GM19193 (cell line): ENCODE results near the gene CHI3L1.

Experiments used
- POLR2A ChIP-seq: IDR thresholded peaks from 4 replicates; pipeline ENCODE4 v1.6.1; 2011; ENCODE audit not compliant: insufficient read depth, insufficient read length; ENCODE audit errors: extremely low read depth

Gene CHI3L1

GRCh38 chr1:203189951-203190352 lies 3.4 kb upstream of the CHI3L1 start:
- no peak for TF ChIP-seq POLR2A

- TF ChIP-seq POLR2A: no peak
Observed at GRCh38 chr1:203188686-203189232, 2.3 kb upstream of the CHI3L1 start.

DNA sequence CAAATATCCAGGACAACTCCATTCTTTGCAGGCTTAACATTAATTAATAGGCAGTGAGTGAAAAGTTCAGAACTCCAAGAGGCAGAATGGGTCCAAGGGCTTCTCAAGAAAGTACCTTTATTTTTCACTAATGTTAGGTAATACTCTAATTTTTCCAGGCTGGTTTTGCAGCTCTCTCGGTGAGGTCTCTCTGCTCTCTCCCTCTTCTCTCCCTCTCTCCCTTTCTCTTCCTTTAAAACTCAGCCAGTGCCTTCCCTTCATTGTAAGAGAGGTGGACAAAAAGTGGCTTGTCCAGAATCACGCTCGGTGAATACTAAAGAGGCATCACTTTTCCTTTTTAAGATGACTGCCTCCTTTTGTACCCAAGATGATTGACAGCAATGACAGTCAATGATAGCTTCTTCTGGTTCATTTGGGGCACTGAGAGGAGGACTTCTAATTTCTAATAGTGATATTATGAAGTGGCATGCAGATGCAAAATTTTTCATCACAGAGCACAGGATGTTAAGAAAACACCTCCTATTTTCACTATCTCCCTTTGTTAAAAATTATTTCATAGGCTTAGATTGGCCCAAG lies 1.3 kb upstream of the CHI3L1 start:
- TF ChIP-seq POLR2A: no peak

GRCh38 chr1:203187304-203187685 lies 791 bp upstream of the CHI3L1 start:
- no peak for TF ChIP-seq POLR2A

DNA sequence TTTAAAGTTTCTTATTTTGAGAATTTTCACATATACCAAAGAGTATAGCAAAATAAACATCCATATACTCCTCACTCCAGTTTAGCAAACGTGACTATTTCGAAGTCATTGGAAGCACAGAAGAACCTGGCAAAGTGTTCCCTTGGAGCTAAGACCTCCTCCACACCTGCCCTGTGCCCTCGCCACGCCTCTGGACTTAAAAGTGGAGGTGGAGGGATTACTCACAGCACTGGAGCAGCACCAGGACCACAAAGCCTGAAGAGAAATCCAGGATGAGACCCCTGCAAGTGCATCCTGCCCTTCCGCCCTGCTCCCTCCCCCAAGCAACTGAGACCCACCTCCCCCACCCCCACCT lies 436 bp downstream of the CHI3L1 start:
- TF ChIP-seq POLR2A: no peak

- no peak for TF ChIP-seq POLR2A
Observed at GRCh38 chr1:203185585-203185984, 919 bp downstream of the CHI3L1 start.

- TF ChIP-seq POLR2A: no peak
Observed at GRCh38 chr1:203185061-203185461, 1.4 kb downstream of the CHI3L1 start.

- TF ChIP-seq POLR2A: no peak
Observed at GRCh38 chr1:203184467-203184866, 2.0 kb downstream of the CHI3L1 start.

- no peak for TF ChIP-seq POLR2A
Observed at GRCh38 chr1:203183828-203184227, 2.7 kb downstream of the CHI3L1 start.

DNA sequence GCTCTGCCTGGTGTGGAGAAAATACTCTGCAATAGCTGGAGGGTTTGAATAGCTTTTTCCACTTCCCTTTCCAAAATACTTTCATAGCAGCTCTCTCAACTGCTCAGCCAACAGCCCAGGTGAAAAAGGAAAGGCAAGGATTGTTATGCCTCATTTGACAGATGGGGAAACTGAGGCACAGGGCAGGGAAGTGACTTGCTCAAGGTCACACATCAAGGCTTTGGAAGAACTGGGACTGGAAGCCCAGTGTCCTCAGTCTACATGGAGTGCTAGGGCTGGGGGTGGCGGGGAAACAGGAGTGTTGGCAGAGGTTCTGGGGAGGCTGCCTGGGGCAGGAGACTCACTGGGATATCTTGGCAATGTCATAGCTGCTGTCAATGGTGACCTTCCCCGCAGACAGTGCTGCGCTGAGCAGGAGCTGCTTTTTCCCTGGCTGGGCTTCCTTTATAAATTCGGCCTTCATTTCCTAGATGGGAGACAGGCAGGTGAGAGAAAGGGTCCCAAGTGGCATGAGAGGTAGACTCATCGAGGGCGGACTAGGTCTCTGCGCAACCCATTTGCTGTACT lies 4.0 kb downstream of the CHI3L1 start:
- TF ChIP-seq POLR2A: no peak

- no peak for TF ChIP-seq POLR2A
Observed at GRCh38 chr1:203181586-203182386, 4.7 kb downstream of the CHI3L1 start.

DNA sequence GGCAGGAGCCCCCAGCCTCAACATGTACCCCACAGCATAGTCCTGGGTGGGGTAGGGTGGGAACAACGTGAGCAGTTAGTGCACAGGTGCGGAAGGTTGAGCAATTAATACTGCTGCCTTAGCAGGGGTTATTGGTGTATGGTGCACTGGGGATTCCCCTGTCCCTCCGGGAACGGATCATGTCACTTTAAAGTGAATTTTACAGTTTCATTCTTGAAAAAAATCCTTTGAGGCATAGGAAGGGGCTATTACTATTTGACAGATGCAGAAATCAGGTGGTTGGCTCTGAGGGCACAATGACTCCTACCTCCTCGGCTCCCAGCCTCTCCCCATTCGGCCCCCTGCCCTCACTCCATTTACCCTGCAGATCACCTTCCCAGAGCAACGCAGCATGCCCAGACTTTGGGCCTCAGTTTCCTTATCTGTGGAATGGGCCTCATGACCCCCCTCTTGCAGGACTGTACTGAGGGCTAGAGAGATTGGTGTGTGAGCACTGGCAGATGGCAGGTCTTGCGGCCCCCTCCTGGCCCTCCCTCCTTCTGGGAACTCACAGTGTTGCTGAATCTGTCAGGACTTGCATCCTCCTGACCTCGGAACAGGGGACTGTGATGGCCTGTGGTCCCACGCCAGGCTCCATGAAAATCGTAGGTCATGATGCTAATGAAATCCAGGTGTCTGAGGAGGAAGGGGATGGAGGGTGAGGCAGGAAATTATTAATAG lies 5.7 kb downstream of the CHI3L1 start:
- no peak for TF ChIP-seq POLR2A

GRCh38 chr1:203179667-203180005 lies 6.9 kb downstream of the CHI3L1 start:
- no peak for TF ChIP-seq POLR2A

DNA sequence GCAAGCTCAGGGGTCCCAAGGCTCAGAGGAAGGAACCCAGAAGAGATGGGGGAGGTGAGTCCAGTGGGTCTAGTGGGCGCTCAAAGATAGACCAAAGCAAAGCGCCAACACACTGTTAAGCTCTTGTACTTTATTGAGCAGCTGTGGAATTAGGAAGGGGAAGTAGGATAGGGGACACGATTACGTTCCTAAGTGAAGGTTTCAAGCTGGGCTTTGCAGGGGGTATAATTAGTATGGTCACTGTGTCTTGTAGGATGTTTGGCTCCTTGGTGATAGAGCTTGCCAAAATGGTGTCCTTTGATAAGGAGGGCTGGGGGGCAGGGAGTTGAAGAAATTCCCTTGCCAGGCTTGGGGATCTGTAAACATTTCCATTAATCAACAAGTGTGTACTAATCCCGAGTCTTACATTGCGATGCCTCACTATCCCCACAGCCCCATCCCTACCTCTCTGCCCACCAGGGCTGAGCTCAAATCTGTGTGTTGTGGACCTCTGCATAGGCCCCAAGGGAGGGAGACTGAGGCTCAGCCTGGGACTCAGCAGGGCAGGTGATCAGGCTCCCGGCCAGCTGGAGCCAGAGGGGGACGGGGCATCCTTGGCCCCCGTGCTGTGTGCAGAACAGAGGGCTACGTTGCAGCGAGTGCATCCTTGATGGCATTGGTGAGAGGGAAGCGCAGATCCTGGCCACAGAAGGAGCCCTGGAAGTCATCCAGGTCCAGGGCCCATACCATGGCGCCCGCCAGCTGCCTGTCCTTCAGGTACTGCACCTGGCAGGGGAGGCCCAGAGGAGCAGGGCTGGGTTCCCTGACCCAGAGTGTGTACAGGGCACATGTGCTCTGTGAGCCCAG lies 7.5 kb downstream of the CHI3L1 start:
- TF ChIP-seq POLR2A: no peak
